GM18505 (cell line): ENCODE data around the gene PEX7.
A peak's percentile ranks its signal among the peaks of the same experiment; 100 is the strongest.
"Not testable (repeated sequence)": the region's sequence is repeated elsewhere in the genome, so short reads cannot be mapped to it uniquely, and the experiment has no call there.

Experiments
- ATAC-seq: cut with Tn5 transposase; IDR thresholded peaks from one replicate; pipeline ENCODE4 v1.9.1; 2021; ENCODE audit not compliant: unreplicated experiment
- POLR2A ChIP-seq: IDR thresholded peaks from 4 replicates; pipeline ENCODE4 v1.6.1; 2011; ENCODE audit warnings: borderline replicate concordance; ENCODE audit not compliant: insufficient read depth, insufficient read length; ENCODE audit errors: extremely low read depth

Gene PEX7

GRCh38 chr6:136783495-136784270 lies 38.7 kb upstream of the PEX7 start:
- no peak for TF ChIP-seq POLR2A
- peak; percentile 69 for ATAC-seq

- peak; percentile 6 for TF ChIP-seq POLR2A
- no peak for ATAC-seq
These were observed 38.1 kb upstream of the PEX7 start for GRCh38 chr6:136784271-136784664.

- ATAC-seq: no peak
- peak; percentile 39 for TF ChIP-seq POLR2A
These were observed 37.3 kb upstream of the PEX7 start for GRCh38 chr6:136784910-136785746.

- ATAC-seq: no peak
- TF ChIP-seq POLR2A: peak; percentile 19
These were observed 35.7 kb upstream of the PEX7 start for GRCh38 chr6:136786658-136787057.

GRCh38 chr6:136787726-136788068 lies 34.7 kb upstream of the PEX7 start:
- no peak for TF ChIP-seq POLR2A
- ATAC-seq: no peak

GRCh38 chr6:136788069-136788902 lies 34.1 kb upstream of the PEX7 start:
- no peak for ATAC-seq
- no peak for TF ChIP-seq POLR2A

- ATAC-seq: not testable (repeated sequence)
These were observed 33.0 kb upstream of the PEX7 start for GRCh38 chr6:136789440-136789839.

- TF ChIP-seq POLR2A: no peak
- no peak for ATAC-seq
These were observed 31.7 kb upstream of the PEX7 start for GRCh38 chr6:136790411-136791295.

- peak; percentile 33 for ATAC-seq
- peak; percentile 91 for TF ChIP-seq POLR2A
These were observed 30.9 kb upstream of the PEX7 start for GRCh38 chr6:136791296-136792094.

GRCh38 chr6:136792095-136792409 lies 30.3 kb upstream of the PEX7 start:
- ATAC-seq: no peak
- no peak for TF ChIP-seq POLR2A

GRCh38 chr6:136792410-136793262 lies 29.8 kb upstream of the PEX7 start, which contains the start of gene MAP3K5:
Gene MAP3K5, minus strand, starts transcription at chr6:136792477. Its CDS starts 320 bp downstream, at chr6:136792157.
- peak; percentile 63 for TF ChIP-seq POLR2A
- peak; percentile 69 for ATAC-seq

- ATAC-seq: no peak
- TF ChIP-seq POLR2A: no peak
These were observed 29.0 kb upstream of the PEX7 start for GRCh38 chr6:136793363-136793762.

- no peak for TF ChIP-seq POLR2A
- no peak for ATAC-seq
These were observed 27.0 kb upstream of the PEX7 start for GRCh38 chr6:136795386-136795785.
